H1 (cell line): ENCODE data around the gene RGS2.

Experiments
- BRCA1 ChIP-seq: IDR thresholded peaks from 2 replicates; pipeline ENCODE4 v1.6.1; 2012; ENCODE audit warnings: low read depth, low read length, improper control_type of control experiment
- CEBPB ChIP-seq: IDR thresholded peaks from 2 replicates; pipeline ENCODE4 v1.6.1; 2012; ENCODE audit warnings: low read depth, low read length
- EGR1 ChIP-seq: IDR thresholded peaks from 2 replicates; pipeline ENCODE4 v1.6.1; 2011; ENCODE audit warnings: low read depth, low read length, borderline replicate concordance
- EZH2 ChIP-seq: fragments of 200-600 bp; sonication (generic); IDR thresholded peaks from 2 replicates; pipeline ENCODE4 v1.7.1; 2012; ENCODE audit warnings: low read depth, mild to moderate bottlenecking, moderate library complexity, low read length, inconsistent platforms; ENCODE audit not compliant: severe bottlenecking
- HDAC2 ChIP-seq, 2 experiments: fragments of 300-600 bp in 1 of 2; sonication (generic) in 1 of 2; IDR thresholded peaks; 2 replicates each; pipeline ENCODE4 v1.6.1; 2011 to 2012; ENCODE audit warnings: low read depth in 2 of 2, low read length in 2 of 2, mild to moderate bottlenecking in 2 of 2, moderate library complexity in 2 of 2, borderline replicate concordance in 1 of 2, inconsistent platforms in 1 of 2
- POLR2A ChIP-seq, 2 experiments: IDR thresholded peaks; 1 replicate in 1 of 2; 2 replicates in 1 of 2; pipeline ENCODE4 v1.6.1; 2011; ENCODE audit warnings: low read depth in 2 of 2, low read length in 2 of 2, mild to moderate bottlenecking in 2 of 2; ENCODE audit errors: control extremely low read depth in 1 of 2
- POLR2AphosphoS5 ChIP-seq: IDR thresholded peaks from 2 replicates; pipeline ENCODE4 v1.6.1; 2011; ENCODE audit warnings: low read depth, low read length
- RFX5 ChIP-seq: IDR thresholded peaks from 2 replicates; pipeline ENCODE4 v1.6.1; 2011; ENCODE audit warnings: low read depth, low read length, improper control_type of control experiment, borderline replicate concordance
- SAP30 ChIP-seq: fragments of 300-600 bp; sonication (generic); IDR thresholded peaks from 2 replicates; pipeline ENCODE4 v1.7.1; 2012; ENCODE audit warnings: low read length, moderate library complexity, mild to moderate bottlenecking, inconsistent platforms; ENCODE audit not compliant: insufficient read depth, insufficient replicate concordance
- SIN3A ChIP-seq, 2 experiments: IDR thresholded peaks in 1 of 2; conservative IDR thresholded peaks in 1 of 2; 2 replicates each; pipeline ENCODE4 v1.6.1; 2011 to 2012; ENCODE audit warnings: low read length in 2 of 2, improper control_type of control experiment in 1 of 2, low read depth in 1 of 2, mild to moderate bottlenecking in 1 of 2
- TCF12 ChIP-seq: IDR thresholded peaks from 2 replicates; pipeline ENCODE4 v1.6.1; 2011; ENCODE audit warnings: low read depth, mild to moderate bottlenecking, low read length
- TF ChIP-seq, protein P1 (sequence below), 3 experiments: IDR thresholded peaks; 1 replicate in 2 of 3; 2 replicates in 1 of 3; pipeline versions ENCODE4 v1.5.1 to v1.6.1; 2011; ENCODE audit warnings: low read length in 3 of 3, mild to moderate bottlenecking in 3 of 3, inconsistent platforms in 2 of 3, low read depth in 1 of 3, moderate library complexity in 1 of 3; ENCODE audit not compliant: insufficient read depth in 1 of 3; ENCODE audit errors: control extremely low read depth in 1 of 3

DNA sequence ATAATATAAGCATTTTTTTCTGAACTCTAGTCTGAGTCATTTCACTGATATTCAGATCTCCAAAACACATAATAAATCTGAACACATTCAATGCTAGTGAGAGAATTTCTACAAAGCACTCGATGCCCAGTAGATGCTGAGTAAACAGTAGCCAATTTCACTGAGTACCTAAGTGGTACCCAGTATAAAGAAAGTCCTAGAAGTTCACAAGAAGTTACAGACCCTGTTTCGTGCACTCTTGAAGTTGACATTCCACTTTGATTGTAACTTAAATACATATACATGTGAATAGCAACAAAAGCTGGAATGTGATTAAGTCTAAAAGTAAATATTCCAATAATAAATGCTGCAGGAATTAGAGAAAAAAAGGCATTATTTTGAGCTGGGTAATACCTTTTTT lies 33.2 kb upstream of the RGS2 start:
- TF ChIP-seq, protein P1, sequence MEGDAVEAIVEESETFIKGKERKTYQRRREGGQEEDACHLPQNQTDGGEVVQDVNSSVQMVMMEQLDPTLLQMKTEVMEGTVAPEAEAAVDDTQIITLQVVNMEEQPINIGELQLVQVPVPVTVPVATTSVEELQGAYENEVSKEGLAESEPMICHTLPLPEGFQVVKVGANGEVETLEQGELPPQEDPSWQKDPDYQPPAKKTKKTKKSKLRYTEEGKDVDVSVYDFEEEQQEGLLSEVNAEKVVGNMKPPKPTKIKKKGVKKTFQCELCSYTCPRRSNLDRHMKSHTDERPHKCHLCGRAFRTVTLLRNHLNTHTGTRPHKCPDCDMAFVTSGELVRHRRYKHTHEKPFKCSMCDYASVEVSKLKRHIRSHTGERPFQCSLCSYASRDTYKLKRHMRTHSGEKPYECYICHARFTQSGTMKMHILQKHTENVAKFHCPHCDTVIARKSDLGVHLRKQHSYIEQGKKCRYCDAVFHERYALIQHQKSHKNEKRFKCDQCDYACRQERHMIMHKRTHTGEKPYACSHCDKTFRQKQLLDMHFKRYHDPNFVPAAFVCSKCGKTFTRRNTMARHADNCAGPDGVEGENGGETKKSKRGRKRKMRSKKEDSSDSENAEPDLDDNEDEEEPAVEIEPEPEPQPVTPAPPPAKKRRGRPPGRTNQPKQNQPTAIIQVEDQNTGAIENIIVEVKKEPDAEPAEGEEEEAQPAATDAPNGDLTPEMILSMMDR (IDR thresholded peaks at IDR 0.05; ENCODE audit: control extremely low read depth in 1 of 3, insufficient read depth in 1 of 3, low read depth in 1 of 3, low read length in 3 of 3): no peak
- TF ChIP-seq BRCA1 (no peak), EZH2 (no peak), EGR1 (no peak), TCF12 (no peak), SIN3A (conservative IDR thresholded peaks at IDR 0.05 in 1 of 2, IDR thresholded peaks at IDR 0.05 in 1 of 2; ENCODE audit: low read depth in 1 of 2, low read length in 2 of 2) (no peak), CEBPB (no peak), POLR2A (IDR thresholded peaks at IDR 0.05; ENCODE audit: control extremely low read depth in 1 of 2, low read depth in 2 of 2, low read length in 2 of 2) (no peak), RFX5 (no peak), POLR2AphosphoS5 (no peak), HDAC2 (IDR thresholded peaks at IDR 0.05; ENCODE audit: borderline replicate concordance in 1 of 2, low read depth in 2 of 2, low read length in 2 of 2) (no peak), SAP30 (no peak)
